BLaER1 treated with 17β-estradiol and CSF1 and Interleukin-3, amounts not matched to agents 10 nM and 100 nM (cell line): ENCODE data around the gene SLC6A20.
A peak's percentile ranks its signal among the peaks of the same experiment; 100 is the strongest.
"Not testable (repeated sequence)": the region's sequence is repeated elsewhere in the genome, so short reads cannot be mapped to it uniquely, and the experiment has no call there.

Experiments used
- H3K27ac ChIP-seq, 11 experiments: shearing (Covaris generic); formaldehyde crosslinking; 2 replicates each; pipeline ENCODE4 v1.8.1; 2022
- H3K27me3 ChIP-seq, 11 experiments: shearing (Covaris generic); formaldehyde crosslinking; 2 replicates each; pipeline ENCODE4 v1.8.1; 2022
- H3K36me3 ChIP-seq, 11 experiments: shearing (Covaris generic); formaldehyde crosslinking; 2 replicates each; pipeline ENCODE4 v1.8.1; 2022
- H3K4me1 ChIP-seq, 10 experiments: shearing (Covaris generic); formaldehyde crosslinking; 2 replicates each; pipeline ENCODE4 v1.8.1; 2022
- H3K4me2 ChIP-seq, 11 experiments: shearing (Covaris generic); formaldehyde crosslinking; 2 replicates each; pipeline ENCODE4 v1.8.1; 2022
- H3K4me3 ChIP-seq, 10 experiments: shearing (Covaris generic); formaldehyde crosslinking; 2 replicates each; pipeline ENCODE4 v1.8.1; 2022
- H3K9ac ChIP-seq, 11 experiments: shearing (Covaris generic); formaldehyde crosslinking; 2 replicates each; pipeline ENCODE4 v1.8.1; 2022
- H3K9me3 ChIP-seq, 11 experiments: shearing (Covaris generic); formaldehyde crosslinking; replicated peaks in 1 of 11; 2 replicates each; pipeline ENCODE4 v1.8.1; 2022
- H4K20me1 ChIP-seq, 11 experiments: shearing (Covaris generic); formaldehyde crosslinking; 2 replicates each; pipeline ENCODE4 v1.8.1; 2022
- Cebpa-rat ChIP-seq, 11 experiments: shearing (Covaris generic); IDR thresholded peaks; 2 replicates each; pipeline ENCODE4 v1.8.1; 2022

SLC6A20 gene

DNA sequence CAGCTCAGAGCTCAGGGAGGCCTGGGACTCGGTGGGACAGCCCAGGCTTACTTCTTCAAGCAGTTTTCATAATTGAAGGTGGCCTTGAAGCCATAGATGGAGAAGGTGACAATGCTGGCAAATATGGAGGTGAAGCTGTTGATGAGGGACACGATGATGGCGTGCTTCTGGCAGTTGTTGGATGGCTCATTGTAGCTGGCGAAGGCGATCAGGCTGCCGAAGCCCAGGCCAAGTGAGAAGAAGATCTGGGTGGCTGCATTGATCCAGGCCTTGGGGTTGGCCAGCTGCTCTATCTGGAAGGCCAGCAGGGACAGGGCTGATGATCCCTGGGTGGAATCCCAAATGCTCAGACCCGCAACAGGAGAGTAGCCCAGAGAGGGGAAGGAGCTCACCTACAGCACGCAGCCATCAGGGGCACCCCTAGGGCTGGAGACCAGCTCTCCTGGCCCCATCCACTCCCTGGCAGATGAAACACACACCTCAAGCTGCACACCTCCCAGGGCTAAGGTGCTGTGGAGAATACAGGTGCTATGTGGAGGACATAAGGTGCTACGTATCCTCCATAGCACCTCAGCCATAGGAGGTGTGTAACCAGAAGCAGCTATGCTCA, 25.1 kb downstream of the SLC6A20 start:
- Histone ChIP-seq H3K27me3 (no peaks in the 10 kb centered on the region), H3K36me3 (no peaks in the 10 kb centered on the region), H3K9me3 (peaks cover 7 to 21% (median 16%) of the 10 kb centered on the region in 11 experiments; a peak in 21 of 22 replicates), H3K27ac (no peak overlapping the region), H4K20me1 (no peaks in the 10 kb centered on the region), H3K4me1 (peaks cover 0 to 10% (median 0%) of the 10 kb centered on the region in 10 experiments; a peak in 3 of 20 replicates), H3K9ac (no peak overlapping the region), H3K4me2 (no peak overlapping the region), H3K4me3 (no peak overlapping the region)
- TF ChIP-seq Cebpa-rat (IDR thresholded peaks at IDR 0.05), result no peak

DNA sequence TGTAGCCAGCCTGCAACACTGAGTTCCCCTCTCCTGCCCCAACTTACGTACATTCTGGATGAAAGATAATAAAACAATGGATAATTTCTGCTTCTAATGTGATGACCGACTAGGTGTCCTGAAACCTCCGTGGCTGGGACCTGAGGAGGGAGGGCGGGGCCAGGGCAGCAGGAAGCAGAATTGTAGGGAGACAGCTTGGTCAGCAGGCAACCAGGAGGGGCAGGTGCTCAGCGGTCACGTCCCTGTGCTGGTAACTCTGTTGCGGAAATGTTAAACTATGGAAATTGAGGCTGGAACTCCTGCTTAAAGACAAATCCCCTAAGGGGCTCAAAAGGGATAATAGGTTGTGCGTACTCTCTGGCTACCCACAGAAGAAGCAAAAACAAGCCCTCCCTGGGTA, 30.4 kb downstream of the SLC6A20 start:
- H4K20me1 ChIP-seq, result no peaks in the 10 kb centered on the region
- H3K36me3 ChIP-seq, result no peaks in the 10 kb centered on the region
- no peak overlapping the region for H3K4me3 ChIP-seq
- no peak for TF ChIP-seq Cebpa-rat (IDR thresholded peaks at IDR 0.05)
- H3K9me3 ChIP-seq, result peaks cover 7 to 25% (median 17%) of the 10 kb centered on the region in 11 experiments
- no peak overlapping the region for H3K27ac ChIP-seq
- H3K27me3 ChIP-seq, result no peaks in the 10 kb centered on the region
- no peaks in the 10 kb centered on the region for H3K4me1 ChIP-seq
- no peak overlapping the region for H3K4me2 ChIP-seq
- no peak overlapping the region for H3K9ac ChIP-seq

DNA sequence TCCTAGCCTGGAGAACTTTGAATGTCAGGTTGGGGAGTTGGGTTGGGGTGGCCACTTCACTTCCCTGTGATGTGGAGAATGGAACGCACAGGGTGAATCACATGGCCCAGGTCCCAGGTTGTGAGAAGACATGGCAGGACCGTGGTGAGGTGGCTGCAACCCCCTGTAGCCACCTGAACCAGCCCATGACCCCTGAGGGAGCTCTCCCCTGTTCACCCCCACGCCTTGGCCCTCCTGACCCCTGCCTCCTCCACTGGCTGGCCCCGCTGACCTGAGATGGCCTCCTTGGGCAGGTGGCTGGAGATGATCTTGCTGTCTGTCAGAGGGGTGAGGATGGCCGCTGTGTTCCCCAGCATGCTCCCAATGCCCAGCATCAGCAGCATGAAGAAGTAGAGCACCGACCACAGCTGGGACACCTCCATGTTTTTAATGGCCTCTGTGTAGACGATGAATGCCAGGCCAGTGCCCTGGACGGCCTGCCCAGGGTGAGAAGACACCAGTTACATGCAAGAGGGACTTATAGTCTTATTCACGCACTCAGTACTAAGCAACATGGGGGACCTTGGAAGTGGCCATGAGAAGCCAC, 31.0 kb downstream of the SLC6A20 start:
- Histone ChIP-seq H3K4me2 (no peak overlapping the region), H3K27me3 (no peaks in the 10 kb centered on the region), H3K4me1 (no peaks in the 10 kb centered on the region), H3K27ac (no peak overlapping the region), H3K9ac (no peak overlapping the region), H4K20me1 (no peaks in the 10 kb centered on the region), H3K36me3 (no peaks in the 10 kb centered on the region), H3K9me3 (peaks cover 7 to 25% (median 17%) of the 10 kb centered on the region in 11 experiments), H3K4me3 (no peak overlapping the region)
- no peak for TF ChIP-seq Cebpa-rat (IDR thresholded peaks at IDR 0.05)

DNA sequence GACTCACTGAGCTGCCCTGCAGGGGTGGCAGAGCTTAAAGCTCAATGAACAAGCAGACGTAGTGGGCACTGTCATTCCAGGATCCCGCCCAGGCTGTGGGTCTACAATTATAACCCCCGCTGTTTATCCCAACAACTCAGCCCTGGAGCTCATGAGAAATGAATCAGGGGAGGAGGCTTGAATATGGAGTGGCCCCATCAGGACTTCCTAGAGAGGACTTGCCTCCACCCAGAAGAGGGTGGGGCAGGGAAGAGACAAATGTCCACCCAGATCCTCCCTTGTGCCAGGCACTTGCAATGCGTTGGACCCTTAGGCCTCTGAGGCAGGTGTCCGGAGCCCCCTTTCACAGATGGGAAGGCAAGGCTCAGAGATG, 33.0 kb downstream of the SLC6A20 start:
- H4K20me1 ChIP-seq, result no peaks in the 10 kb centered on the region
- no peak overlapping the region for H3K4me3 ChIP-seq
- no peaks in the 10 kb centered on the region for H3K27me3 ChIP-seq
- no peak overlapping the region for H3K27ac ChIP-seq
- peaks cover 0 to 10% (median 6%) of the 10 kb centered on the region in 10 experiments; a peak in 9 of 20 replicates for H3K4me1 ChIP-seq
- peaks cover 7 to 25% (median 17%) of the 10 kb centered on the region in 11 experiments for H3K9me3 ChIP-seq
- no peak overlapping the region for H3K4me2 ChIP-seq
- TF ChIP-seq Cebpa-rat (IDR thresholded peaks at IDR 0.05), result no peak
- H3K36me3 ChIP-seq, result no peaks in the 10 kb centered on the region
- H3K9ac ChIP-seq, result no peak overlapping the region

DNA sequence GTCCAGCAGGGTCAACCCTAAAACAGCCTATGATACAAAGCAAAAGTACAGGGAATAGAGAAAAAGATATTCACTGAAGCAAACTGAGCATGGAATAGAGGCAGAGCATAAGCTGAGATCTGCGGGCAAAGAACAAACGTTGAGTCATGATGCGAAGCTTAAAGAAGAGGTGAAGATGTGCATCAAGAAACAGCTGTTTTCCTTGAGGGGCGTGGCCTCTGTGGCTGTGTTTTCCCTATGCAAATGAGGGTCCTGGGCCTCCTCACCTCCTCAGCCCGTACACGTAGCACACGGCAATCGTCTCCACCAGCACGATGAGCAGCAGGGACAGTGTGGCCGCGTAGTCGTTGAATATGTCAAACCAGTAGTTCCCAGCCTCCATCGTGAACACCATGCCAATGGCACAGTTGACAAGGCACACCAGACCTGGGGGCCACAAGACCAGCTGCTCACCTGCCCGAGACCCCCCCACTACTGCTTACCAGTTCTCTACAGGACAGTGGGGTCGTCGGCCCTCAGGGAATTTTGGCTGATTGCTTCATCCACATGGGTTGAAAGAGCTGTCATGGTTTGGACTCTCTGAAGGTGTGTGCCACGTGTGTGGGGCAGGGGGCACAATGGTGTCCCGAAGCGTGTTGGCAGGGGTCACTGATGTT, 33.6 kb downstream of the SLC6A20 start:
- TF ChIP-seq Cebpa-rat (IDR thresholded peaks at IDR 0.05), result no peak
- H4K20me1 ChIP-seq, result no peaks in the 10 kb centered on the region
- H3K36me3 ChIP-seq, result no peaks in the 10 kb centered on the region
- no peak overlapping the region for H3K4me2 ChIP-seq
- H3K27ac ChIP-seq, result no peak overlapping the region
- peaks cover 0 to 10% (median 6%) of the 10 kb centered on the region in 10 experiments; a peak in 9 of 20 replicates for H3K4me1 ChIP-seq
- peaks cover 7 to 24% (median 17%) of the 10 kb centered on the region in 11 experiments for H3K9me3 ChIP-seq
- H3K27me3 ChIP-seq, result no peaks in the 10 kb centered on the region
- no peak overlapping the region for H3K4me3 ChIP-seq
- H3K9ac ChIP-seq, result no peak overlapping the region

DNA sequence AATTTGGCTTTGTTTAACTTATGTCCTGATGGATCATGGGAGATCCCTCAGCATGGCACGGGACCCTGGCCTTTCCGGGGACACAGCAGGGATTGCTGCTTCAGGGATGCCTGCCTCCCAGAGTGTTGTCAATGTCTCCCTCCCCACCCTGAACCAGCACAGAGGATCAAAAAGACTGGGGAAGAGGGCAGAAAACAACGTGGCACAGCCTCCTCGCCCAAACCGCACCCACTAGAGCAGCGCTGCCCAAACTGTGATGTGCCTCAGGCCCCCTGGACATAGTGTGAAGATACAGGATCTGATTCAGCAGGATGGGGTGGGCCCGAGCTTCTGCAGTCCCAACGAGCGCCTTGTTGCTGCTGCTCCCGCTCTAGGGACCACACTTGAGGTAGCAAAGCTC, 34.5 kb downstream of the SLC6A20 start:
- Histone ChIP-seq H3K4me3 (no peak overlapping the region), H3K4me1 (peaks cover 0 to 10% (median 6%) of the 10 kb centered on the region in 10 experiments; a peak in 9 of 20 replicates), H3K9ac (no peak overlapping the region), H4K20me1 (no peaks in the 10 kb centered on the region), H3K36me3 (no peaks in the 10 kb centered on the region), H3K9me3 (peaks cover 2 to 15% (median 7%) of the 10 kb centered on the region in 11 experiments), H3K27me3 (no peaks in the 10 kb centered on the region), H3K4me2 (no peak overlapping the region), H3K27ac (no peak overlapping the region)
- TF ChIP-seq Cebpa-rat (IDR thresholded peaks at IDR 0.05), result no peak

DNA sequence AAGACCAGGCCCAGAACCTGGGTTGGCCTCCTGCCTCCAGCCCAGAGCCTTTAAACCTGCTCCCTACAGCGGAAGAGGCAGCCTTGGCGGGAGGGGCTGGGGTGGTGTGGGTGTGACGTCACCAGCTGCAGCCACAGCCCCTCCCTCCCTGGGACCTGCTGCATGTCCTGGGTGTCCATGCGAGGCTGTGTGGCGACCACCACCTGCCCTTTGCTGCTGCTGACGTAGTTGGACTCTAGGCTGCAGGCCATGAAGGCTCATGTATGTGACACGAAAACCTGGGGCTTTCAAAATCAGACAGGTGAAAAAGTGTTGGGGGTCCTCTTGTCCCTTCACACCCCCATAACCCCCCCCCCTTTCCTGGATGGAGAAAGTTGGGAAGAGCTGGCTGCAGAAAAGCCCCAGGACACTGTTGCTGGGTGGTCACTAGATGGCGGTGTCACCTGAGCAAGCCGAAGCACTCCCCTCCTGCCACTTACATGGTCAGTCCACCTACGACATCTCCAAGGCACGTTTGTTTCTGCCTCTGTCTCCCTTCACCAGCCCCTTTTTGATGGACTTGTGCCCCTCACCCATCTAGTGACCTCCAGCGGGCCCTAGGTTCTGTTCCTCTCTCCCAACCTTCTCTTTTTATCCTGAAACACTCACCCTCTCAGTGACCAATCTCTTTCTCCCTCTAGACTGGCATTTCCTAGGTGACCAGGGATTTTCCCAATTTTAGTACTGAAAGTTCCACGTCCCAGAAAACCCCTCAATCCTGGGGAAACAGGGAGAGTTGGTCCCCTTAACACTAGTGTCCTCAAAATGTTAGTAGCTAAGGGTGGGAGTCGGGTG, 35.2 kb downstream of the SLC6A20 start:
- peaks cover 0 to 10% (median 6%) of the 10 kb centered on the region in 10 experiments; a peak in 9 of 20 replicates for H3K4me1 ChIP-seq
- H3K36me3 ChIP-seq, result no peaks in the 10 kb centered on the region
- H3K4me2 ChIP-seq, result no peak overlapping the region; a peak in 1 of 22 replicates
- no peak overlapping the region for H3K4me3 ChIP-seq
- no peak for TF ChIP-seq Cebpa-rat (IDR thresholded peaks at IDR 0.05)
- H3K9me3 ChIP-seq, result peaks cover 0 to 7% (median 0%) of the 10 kb centered on the region in 11 experiments; a peak in 4 of 22 replicates
- H3K27ac ChIP-seq, result no peak overlapping the region
- no peaks in the 10 kb centered on the region for H3K27me3 ChIP-seq
- H4K20me1 ChIP-seq, result no peaks in the 10 kb centered on the region
- H3K9ac ChIP-seq, result no peak overlapping the region

DNA sequence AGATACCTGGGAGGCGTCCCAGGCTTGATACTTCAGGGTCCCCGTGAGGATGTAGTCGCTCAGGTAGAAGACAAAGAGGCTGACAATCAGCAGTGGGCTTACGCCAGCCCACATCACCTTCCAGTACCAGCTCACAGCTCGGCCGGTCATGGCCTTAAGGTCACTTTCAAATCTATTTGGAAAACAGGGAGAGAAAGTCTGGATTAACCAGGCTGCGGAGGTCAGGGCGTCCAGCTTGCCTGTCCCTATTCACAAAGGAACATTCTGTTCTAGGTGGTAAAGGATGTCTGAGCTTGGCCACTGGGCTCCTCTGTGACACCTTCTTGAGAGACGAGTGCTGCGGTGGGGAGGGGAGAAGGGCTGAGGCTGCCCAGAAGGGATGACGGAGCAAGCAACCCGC, 36.5 kb downstream of the SLC6A20 start:
- Histone ChIP-seq H3K4me1 (peaks cover 0 to 10% (median 6%) of the 10 kb centered on the region in 10 experiments; a peak in 9 of 20 replicates), H3K36me3 (no peaks in the 10 kb centered on the region), H3K9ac (no peak overlapping the region), H3K9me3 (no peaks in the 10 kb centered on the region), H3K4me3 (no peak overlapping the region), H3K27ac (no peak overlapping the region), H3K27me3 (no peaks in the 10 kb centered on the region), H4K20me1 (no peaks in the 10 kb centered on the region), H3K4me2 (no peak overlapping the region)
- TF ChIP-seq Cebpa-rat (IDR thresholded peaks at IDR 0.05), result no peak

DNA sequence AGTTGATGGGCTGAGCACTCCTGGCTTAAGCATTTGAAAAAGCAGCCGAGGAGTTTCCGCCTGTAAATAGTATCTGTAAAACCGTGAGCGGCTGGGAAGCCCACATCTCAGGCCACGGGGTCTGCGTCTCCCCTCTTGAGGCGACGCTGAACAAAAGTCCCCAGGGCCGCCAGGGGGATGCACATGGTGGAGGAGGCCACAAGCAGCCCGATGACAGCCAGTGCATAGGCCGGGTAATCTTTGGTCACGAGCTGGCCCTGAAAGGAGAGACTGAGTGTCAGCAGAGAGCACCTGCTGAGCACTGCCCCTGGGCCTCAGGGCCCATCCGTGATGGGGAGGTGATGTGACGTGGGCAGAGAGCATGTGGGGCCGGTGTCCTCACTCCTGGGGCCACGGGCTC, 37.5 kb downstream of the SLC6A20 start:
- Histone ChIP-seq H3K27ac (no peak overlapping the region), H3K4me1 (peaks cover 0 to 10% (median 6%) of the 10 kb centered on the region in 10 experiments; a peak in 9 of 20 replicates), H4K20me1 (no peaks in the 10 kb centered on the region), H3K9me3 (no peaks in the 10 kb centered on the region), H3K4me2 (peak overlapping the region in 6 of 11 experiments; percentile 22 to 53 (median 28); a peak in 8 of 22 replicates), H3K9ac (peak overlapping the region in 1 of 11 experiments; percentile 10; a peak in 1 of 22 replicates), H3K4me3 (no peak overlapping the region), H3K27me3 (no peaks in the 10 kb centered on the region), H3K36me3 (no peaks in the 10 kb centered on the region)
- no peak for TF ChIP-seq Cebpa-rat (IDR thresholded peaks at IDR 0.05)

DNA sequence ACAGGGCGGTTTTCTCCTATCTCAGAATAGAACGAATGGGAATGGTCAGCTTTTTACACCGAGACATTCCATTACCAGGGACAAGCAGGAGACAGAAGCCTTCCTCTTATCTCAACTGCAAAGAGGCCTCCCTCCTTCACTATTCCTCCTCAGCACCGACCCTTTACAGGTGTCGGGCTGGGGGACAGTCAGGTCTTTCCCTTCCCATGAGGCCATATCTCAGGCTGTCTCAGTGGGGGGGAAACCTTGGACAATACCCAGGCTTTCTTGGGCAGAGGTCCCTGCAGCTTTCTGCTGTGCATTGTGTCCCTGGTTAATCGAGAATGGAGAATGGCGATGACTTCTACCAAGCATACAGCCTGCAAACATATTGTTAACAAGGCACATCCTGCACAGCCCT, 39.2 kb downstream of the SLC6A20 start:
- not testable (repeated sequence) for H4K20me1 ChIP-seq, H3K9me3 ChIP-seq, H3K9ac ChIP-seq, H3K36me3 ChIP-seq, H3K4me2 ChIP-seq, H3K27ac ChIP-seq, H3K4me3 ChIP-seq, H3K27me3 ChIP-seq
- H3K4me1 ChIP-seq, result peaks cover 0 to 10% (median 6%) of the 10 kb centered on the region in 10 experiments; a peak in 9 of 20 replicates
